Measurements from ENCODE around the gene LRG1.

- TF ChIP-seq POLR2AphosphoS5 (IDR thresholded peaks at IDR 0.05), result no peak
- TF ChIP-seq CTCF (IDR thresholded peaks at IDR 0.05; ENCODE audit: poor library complexity, severe bottlenecking), result no peak
- TF ChIP-seq RAD21 (conservative IDR thresholded peaks at IDR 0.05), result no peak
These were observed 44.4 kb downstream of the LRG1 start for GRCh38 chr19:4495471-4495870.

All from neural cell (in vitro differentiated cells).